OCI-LY7 (cell line): ENCODE data around the gene IRGQ.

Experiments
- EZH2phosphoT487 ChIP-seq: fragments of 200-600 bp; sonication (generic); IDR thresholded peaks from 2 replicates; pipeline ENCODE4 v1.6.1; 2018; ENCODE audit warnings: low read depth, borderline replicate concordance, mild to moderate bottlenecking, mixed run types, antibody characterized with exemption, low read length, moderate library complexity, mixed read lengths
- TF ChIP-seq, protein P1 (sequence below): fragments of 200-600 bp; sonication (generic); conservative IDR thresholded peaks from 2 replicates; pipeline ENCODE4 v1.5.1; 2014; ENCODE audit warnings: mild to moderate bottlenecking, antibody characterized with exemption, low read length, moderate library complexity, mixed read lengths

DNA sequence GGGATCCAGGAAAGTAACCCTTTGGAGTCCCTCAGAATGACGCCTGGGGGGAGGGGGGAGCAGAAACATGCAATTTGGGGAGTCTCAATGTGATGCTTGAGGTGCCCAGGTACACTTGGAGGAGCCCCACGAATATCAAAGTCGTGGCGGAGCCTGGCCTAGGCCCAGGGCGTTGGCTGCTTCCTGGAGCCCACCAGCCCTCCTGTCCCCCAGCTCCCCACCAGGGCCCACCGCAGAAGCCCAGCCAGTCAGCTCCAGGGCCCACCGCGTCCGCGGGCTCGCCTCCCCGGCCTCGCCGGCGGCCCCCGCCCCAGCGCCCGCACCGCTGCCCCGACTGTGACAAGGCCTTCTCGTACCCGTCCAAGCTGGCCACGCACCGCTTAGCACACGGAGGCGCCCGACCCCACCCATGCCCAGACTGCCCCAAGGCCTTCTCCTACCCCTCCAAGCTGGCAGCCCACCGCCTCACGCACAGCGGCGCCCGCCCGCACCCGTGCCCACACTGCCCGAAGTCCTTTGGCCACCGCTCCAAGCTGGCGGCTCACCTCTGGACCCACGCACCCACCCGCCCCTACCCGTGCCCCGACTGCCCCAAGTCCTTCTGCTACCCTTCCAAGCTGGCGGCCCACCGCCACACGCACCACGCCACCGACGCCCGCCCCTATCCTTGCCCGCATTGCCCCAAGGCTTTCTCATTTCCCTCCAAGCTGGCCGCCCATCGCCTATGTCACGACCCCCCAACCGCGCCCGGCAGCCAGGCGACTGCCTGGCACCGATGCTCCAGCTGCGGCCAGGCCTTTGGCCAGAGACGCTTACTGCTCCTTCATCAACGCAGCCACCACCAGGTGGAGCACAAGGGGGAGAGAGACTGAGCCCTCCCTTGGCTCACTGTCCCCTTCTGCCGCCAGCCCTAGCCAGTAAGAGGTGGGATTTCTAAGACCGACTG lies 60.8 kb downstream of the IRGQ start:
- TF ChIP-seq, protein P1, sequence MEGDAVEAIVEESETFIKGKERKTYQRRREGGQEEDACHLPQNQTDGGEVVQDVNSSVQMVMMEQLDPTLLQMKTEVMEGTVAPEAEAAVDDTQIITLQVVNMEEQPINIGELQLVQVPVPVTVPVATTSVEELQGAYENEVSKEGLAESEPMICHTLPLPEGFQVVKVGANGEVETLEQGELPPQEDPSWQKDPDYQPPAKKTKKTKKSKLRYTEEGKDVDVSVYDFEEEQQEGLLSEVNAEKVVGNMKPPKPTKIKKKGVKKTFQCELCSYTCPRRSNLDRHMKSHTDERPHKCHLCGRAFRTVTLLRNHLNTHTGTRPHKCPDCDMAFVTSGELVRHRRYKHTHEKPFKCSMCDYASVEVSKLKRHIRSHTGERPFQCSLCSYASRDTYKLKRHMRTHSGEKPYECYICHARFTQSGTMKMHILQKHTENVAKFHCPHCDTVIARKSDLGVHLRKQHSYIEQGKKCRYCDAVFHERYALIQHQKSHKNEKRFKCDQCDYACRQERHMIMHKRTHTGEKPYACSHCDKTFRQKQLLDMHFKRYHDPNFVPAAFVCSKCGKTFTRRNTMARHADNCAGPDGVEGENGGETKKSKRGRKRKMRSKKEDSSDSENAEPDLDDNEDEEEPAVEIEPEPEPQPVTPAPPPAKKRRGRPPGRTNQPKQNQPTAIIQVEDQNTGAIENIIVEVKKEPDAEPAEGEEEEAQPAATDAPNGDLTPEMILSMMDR, result peak; percentile 58
- TF ChIP-seq EZH2phosphoT487, result no peak
